Adrenal gland (tissue), 5 donors: ENCODE measurements around the gene MYO5A.

ENCODE experiments used
- POLR2A ChIP-seq, 2 donors: fragments of 450-650 bp; IDR thresholded peaks; one replicate each; pipeline ENCODE4 v1.6.1; 2017; ENCODE audit warnings: antibody characterized with exemption in 2 of 2, mild to moderate bottlenecking in 2 of 2, moderate library complexity in 1 of 2
- TF ChIP-seq, protein P1 (sequence below), 6 experiments: fragments of 450-650 bp in 4 of 6; fragments of 200-600 bp in 2 of 6; sonication (generic) in 1 of 6; IDR thresholded peaks; 1 replicate in 5 of 6; 2 replicates in 1 of 6; pipeline versions ENCODE4 v1.5.1 to v1.8.0; 2016 to 2021; ENCODE audit warnings: antibody characterized with exemption in 6 of 6, mild to moderate bottlenecking in 2 of 6, moderate library complexity in 1 of 6
- donor health status: DM: no; HTN: no; CAD: no.

DNA sequence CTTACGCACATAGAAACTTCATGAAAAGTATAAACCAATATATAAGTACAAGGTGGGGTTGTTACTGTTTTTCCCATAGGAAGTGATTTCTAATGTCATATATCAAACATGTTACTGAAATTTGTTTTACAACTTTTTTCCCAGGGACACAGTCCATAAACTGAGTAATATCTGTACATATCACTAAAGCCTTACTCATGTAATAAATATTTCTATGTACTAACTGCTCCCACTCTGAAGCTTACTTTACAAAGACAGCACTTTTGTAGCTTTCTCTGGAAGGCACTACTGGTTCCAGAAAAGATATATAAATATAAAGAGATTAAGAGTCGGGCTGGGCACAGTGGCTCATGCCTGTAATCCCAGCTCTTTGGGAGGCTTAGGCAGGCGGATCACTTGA, 91.7 kb downstream of the MYO5A start:
- TF ChIP-seq, protein P1, sequence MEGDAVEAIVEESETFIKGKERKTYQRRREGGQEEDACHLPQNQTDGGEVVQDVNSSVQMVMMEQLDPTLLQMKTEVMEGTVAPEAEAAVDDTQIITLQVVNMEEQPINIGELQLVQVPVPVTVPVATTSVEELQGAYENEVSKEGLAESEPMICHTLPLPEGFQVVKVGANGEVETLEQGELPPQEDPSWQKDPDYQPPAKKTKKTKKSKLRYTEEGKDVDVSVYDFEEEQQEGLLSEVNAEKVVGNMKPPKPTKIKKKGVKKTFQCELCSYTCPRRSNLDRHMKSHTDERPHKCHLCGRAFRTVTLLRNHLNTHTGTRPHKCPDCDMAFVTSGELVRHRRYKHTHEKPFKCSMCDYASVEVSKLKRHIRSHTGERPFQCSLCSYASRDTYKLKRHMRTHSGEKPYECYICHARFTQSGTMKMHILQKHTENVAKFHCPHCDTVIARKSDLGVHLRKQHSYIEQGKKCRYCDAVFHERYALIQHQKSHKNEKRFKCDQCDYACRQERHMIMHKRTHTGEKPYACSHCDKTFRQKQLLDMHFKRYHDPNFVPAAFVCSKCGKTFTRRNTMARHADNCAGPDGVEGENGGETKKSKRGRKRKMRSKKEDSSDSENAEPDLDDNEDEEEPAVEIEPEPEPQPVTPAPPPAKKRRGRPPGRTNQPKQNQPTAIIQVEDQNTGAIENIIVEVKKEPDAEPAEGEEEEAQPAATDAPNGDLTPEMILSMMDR (IDR thresholded peaks at IDR 0.05), result no peak
- no peak for TF ChIP-seq POLR2A (IDR thresholded peaks at IDR 0.05)
